HG02970 (cell line): Measurements from ENCODE around the gene CES4A.
"Not testable (repeated sequence)": the region's sequence is repeated elsewhere in the genome, so short reads cannot be mapped to it uniquely, and the experiment has no call there.

ENCODE experiments used
- ATAC-seq: cut with Tn5 transposase; IDR thresholded peaks from one replicate; pipeline ENCODE4 v1.9.1; 2021; ENCODE audit warnings: mild to moderate bottlenecking, moderate library complexity, moderate number of reproducible peaks; ENCODE audit not compliant: unreplicated experiment, low FRiP score

Gene CES4A

DNA sequence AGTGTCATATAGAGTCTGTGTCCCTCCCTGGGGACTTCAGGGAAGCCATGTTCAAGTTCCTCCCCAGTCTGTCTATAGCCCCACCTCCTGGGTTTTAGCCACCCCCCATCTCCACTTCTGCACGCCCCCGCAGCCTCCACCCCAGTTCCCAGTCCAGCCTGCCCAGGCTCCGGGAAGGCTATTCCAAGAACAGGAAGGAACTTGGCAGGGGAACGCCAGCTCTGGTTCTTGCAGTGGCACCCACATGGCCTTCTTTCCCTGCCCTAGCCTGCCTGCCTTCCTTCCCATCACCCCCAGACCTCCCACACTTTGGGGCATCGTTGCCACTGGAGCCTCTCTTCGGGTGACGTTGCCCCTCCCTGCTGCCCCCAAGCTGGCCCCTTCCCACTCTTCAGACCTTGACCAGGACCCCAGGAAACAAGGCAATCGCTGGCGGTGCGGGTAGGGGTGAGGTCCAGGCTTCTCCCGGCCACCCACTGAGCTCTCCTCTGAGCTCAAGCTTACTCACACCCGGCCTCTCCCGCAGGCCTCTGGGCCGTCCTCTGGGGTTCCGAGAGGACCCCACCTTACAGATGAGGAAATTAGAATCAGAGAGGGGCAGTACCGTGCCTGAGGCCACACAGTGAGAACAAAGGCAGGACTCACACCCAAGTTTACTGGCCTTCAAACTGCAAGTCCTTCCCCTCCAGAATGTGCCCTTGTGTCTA lies 9.2 kb upstream of the CES4A start:
- ATAC-seq = no peak

GRCh38 chr16:66983033-66983432 lies 5.4 kb upstream of the CES4A start:
- no peak for ATAC-seq

GRCh38 chr16:66984892-66985311 lies 3.5 kb upstream of the CES4A start:
- ATAC-seq = no peak

DNA sequence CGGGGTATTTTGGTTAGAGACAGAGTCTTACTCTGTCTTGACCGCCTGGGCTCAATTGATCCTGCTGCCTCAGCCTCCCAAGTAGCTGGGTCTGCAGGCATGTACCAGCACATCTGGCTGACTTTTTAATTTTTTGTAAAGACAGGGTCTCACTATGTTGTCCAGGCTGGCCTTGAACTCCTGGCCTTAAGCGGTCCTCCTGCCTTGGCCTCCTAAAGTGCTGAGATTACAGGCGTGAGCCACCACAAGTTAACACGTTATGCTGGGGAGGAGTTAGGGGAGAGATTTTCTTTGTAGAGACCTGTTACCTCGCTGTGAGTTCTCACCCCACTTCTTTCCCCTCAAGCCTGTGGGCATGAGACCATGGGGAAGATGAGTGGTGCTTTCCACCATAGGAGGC lies 1.8 kb upstream of the CES4A start:
- ATAC-seq = no peak

DNA sequence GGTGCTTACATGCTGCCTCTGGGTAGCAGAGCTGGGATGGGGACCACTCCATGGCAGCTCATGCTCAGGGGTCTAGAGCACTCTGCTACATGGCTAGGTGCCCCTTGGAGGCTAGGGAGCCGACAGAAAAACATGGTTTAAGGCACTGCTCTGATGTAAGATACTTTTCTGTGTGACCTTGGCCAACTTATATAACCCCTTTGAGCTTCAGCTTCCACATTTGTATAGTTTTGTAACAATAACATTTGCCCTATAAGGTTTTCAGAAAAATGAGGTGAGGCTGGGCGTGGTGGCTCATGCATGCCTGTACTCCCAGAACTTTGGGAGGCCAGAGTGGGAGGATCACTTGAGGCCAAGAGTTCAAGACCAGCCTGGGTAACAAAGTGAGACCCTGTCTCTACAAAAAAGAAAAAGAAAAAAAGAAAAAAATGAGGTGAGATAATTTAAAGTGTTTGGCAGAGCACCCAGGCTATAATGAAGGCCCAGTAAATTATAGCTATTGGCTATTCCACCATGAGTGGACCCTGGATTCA lies 3.2 kb downstream of the CES4A start:
- no peak for ATAC-seq

DNA sequence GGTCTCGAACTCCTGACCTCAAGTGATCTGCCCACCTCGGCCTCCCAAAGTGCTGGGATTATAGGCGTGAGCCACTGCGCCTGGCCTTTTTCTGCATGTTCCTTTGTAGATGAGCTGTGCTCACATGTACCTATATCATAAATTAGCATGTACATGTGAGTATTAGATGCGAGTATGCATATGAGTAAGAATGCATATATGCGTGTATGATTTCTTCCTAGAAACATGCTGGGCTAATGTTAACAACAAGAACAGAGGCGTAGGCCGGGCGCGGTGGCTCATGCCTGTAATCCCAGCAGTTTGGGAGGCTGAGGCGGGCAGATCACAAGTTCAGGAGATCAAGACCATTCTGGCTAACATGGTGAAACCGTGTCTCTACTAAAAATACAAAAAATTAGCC lies 5.2 kb downstream of the CES4A start:
- not testable (repeated sequence) for ATAC-seq

DNA sequence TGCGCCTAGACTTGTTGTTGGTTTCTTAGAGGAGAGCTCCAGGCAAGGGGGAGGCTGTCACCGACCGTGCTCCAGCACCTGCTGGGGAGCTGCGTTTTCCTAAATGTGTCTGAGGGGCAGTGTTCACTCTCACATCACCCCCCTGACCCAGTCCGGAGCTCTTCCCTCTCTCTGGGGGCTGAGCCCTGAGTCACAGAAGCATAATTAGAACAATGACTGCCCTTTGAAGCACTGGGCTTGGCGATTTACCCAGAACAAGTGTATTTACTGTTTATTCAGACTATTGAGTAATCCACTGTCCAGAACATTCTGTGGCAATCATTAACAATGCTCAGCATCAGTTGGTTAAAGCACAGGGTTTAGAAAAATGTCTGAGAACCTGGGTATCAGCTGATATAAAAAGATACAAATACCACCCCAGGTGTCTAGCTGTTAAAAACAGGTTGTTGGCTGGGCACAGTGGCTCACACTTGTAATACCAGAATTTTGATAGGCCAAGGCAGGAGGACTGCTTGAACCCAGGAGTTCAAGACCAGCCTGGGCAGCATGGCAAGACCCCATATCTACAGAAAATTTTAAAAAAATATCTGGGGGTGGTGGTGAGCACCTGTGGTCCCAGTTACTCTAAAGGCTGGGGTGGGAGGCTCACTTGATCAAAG lies 8.1 kb downstream of the CES4A start:
- no peak for ATAC-seq

GRCh38 chr16:66996983-66997358 lies 8.6 kb downstream of the CES4A start:
- ATAC-seq = no peak

DNA sequence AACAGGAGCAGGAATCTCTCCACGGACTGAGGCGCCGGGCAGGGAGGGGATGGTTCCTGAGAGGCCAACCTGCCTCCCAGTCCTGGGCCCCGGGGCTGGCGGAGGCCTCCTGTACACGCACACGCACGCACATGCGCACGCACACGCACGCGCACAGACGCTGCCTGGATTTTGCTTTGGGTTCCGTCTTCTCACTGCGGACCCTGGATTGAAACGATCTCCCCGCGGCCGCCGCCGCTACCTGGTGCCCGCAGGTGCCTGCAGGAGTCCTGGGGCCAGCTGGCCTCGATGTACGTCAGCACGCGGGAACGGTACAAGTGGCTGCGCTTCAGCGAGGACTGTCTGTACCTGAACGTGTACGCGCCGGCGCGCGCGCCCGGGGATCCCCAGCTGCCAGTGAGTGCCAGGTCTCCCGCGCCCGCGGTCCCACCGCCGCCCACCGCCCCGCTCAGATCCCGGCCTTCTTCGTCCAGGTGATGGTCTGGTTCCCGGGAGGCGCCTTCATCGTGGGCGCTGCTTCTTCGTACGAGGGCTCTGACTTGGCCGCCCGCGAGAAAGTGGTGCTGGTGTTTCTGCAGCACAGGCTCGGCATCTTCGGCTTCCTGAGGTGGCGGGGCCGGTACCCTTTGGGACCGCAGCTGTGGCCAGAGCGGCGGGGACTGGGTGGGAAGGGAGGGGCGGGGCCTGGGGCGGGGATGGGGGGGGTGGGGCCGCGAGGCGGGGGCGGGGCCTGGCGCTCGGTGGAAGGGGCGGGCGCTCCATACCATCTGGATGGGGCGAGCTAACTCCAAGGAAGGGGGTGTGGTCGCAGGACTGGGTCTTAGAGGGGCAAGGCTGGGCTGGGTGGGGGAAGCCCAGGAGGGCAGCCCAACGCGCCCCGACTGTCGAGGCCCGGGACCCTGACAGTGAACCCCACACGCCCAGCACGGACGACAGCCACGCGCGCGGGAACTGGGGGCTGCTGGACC lies 12.3 kb downstream of the CES4A start:
- no peak for ATAC-seq

GRCh38 chr16:67001726-67002125 lies 13.3 kb downstream of the CES4A start:
- no peak for ATAC-seq

DNA sequence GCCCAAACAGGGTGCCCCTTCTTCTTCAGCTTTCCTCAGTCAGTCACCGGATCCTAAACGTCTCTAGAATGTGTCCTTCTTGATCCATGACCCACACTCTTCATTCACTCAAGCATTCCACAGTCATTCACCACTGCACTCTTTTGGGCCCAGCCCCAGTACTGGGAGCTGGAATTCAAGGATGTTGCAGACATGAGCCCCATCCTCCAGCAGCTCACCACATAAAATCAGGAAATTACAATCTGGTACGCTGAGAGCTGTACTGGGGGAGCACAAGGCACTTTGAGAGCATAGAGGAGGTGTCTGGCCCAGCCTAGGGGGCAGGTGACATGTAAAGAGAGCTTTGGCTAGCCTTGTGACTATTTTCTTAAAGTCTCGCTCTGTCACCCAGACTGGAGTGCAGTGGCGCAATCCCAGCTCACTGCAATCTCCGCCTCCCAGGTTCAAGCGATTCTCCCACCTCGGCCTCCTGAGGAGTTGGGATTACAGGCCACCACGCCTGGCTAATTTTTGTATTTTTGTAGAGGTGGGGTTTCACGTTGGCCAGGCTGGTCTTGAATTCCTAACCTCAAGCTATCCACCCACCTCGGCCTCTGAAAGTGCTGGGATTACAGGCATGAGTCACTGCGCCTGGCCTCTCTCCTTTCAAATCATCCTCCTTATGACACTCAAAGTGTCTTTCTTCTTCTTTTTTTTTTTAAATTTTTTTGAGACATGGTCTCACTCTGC lies 18.7 kb downstream of the CES4A start:
- no peak for ATAC-seq

GRCh38 chr16:67009158-67009557 lies 20.8 kb downstream of the CES4A start:
- no peak for ATAC-seq

DNA sequence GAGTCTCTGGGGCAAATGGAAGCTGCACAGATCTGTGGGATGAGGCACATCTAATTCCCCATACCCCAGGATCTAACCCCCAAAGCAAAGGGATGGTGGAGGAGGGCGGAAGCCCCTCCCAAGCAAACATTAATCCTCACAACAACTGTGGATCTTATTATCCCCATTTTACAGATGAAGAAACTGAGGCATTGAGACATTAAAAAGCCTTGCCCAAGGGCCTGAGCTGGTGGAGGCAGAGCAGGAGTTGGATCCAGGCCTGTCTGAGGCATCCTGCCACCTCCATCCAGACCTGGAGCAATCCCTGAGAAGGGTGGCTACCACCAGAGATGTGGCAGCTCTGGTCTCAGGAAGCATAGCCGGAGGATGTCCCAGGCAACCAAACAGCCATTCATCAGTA lies 22.9 kb downstream of the CES4A start:
- ATAC-seq = no peak

GRCh38 chr16:67013233-67013822 lies 24.9 kb downstream of the CES4A start:
- ATAC-seq = no peak

- ATAC-seq = no peak
These were observed 25.6 kb downstream of the CES4A start for GRCh38 chr16:67013823-67014633.

GRCh38 chr16:67014634-67015312 lies 26.4 kb downstream of the CES4A start:
- no peak for ATAC-seq

DNA sequence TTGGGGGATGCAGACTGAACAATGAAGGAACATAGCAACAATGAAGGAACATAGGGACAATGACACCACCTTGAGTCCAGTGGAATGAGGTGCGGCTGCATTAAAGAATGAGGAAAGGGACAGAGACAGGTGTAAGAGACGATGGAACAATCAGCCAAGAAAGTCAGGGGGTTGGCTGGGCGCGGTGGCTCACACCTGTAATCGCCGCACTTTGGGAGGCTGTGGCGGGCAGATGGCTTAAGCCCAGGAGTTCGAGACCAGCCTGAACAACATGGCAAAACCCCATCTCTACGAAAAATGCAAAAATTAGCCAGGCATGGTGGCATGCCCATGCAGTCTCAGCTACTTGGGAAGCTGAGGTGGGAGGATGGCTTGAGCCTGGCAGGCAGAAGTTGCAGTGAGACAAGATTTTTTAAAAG lies 26.9 kb downstream of the CES4A start:
- ATAC-seq = no peak

GRCh38 chr16:67016143-67016542 lies 27.8 kb downstream of the CES4A start:
- no peak for ATAC-seq
